ENCODE measurements around the gene PNISR.

Gene PNISR

GRCh38 chr6:99409672-99410071 is 15.4 kb downstream of the PNISR start:
- no peaks in the 10 kb centered on the region for H3K9me3 ChIP-seq (ENCODE audit: control insufficient read depth, low read length)
- peaks cover 61% of the 10 kb centered on the region for H3K36me3 ChIP-seq (ENCODE audit: control insufficient read depth, insufficient read depth, low read length)
- no peak overlapping the region for H3K27ac ChIP-seq (ENCODE audit: insufficient read depth, low read depth, low read length, poor library complexity, severe bottlenecking)
- no peaks in the 10 kb centered on the region for H3K27me3 ChIP-seq (ENCODE audit: control insufficient read depth, insufficient read depth, low read length, poor library complexity, severe bottlenecking)
- H3K4me3 ChIP-seq (ENCODE audit: insufficient read depth, low read depth, low read length): no peak overlapping the region
- H3K4me1 ChIP-seq (ENCODE audit: control insufficient read depth, insufficient read depth, low read length): no peaks in the 10 kb centered on the region

- H3K4me3 ChIP-seq (ENCODE audit: insufficient read depth, low read depth, low read length): no peak overlapping the region
- no peaks in the 10 kb centered on the region for H3K27me3 ChIP-seq (ENCODE audit: control insufficient read depth, insufficient read depth, low read length, poor library complexity, severe bottlenecking)
- no peak overlapping the region for H3K27ac ChIP-seq (ENCODE audit: insufficient read depth, low read depth, low read length, poor library complexity, severe bottlenecking)
- H3K4me1 ChIP-seq (ENCODE audit: control insufficient read depth, insufficient read depth, low read length): no peaks in the 10 kb centered on the region
- H3K9me3 ChIP-seq (ENCODE audit: control insufficient read depth, low read length): no peaks in the 10 kb centered on the region
- H3K36me3 ChIP-seq (ENCODE audit: control insufficient read depth, insufficient read depth, low read length): peaks cover 85% of the 10 kb centered on the region
- 77 to 83% methylated on average over 7 of the region's 7 CpGs for WGBS, 2 experiments
Measured at GRCh38 chr6:99407076-99407475, 18.0 kb downstream of the PNISR start.

- no peaks in the 10 kb centered on the region for H3K4me1 ChIP-seq (ENCODE audit: control insufficient read depth, insufficient read depth, low read length)
- H3K9me3 ChIP-seq (ENCODE audit: control insufficient read depth, low read length): no peaks in the 10 kb centered on the region
- no peak overlapping the region for H3K27ac ChIP-seq (ENCODE audit: insufficient read depth, low read depth, low read length, poor library complexity, severe bottlenecking)
- H3K27me3 ChIP-seq (ENCODE audit: control insufficient read depth, insufficient read depth, low read length, poor library complexity, severe bottlenecking): no peaks in the 10 kb centered on the region
- WGBS, 2 experiments: 94 to 96% methylated on average over 3 to 5 of the region's 5 CpGs
- no peak overlapping the region for H3K4me3 ChIP-seq (ENCODE audit: insufficient read depth, low read depth, low read length)
- peaks cover 61% of the 10 kb centered on the region for H3K36me3 ChIP-seq (ENCODE audit: control insufficient read depth, insufficient read depth, low read length)
Measured at GRCh38 chr6:99402448-99402847, 22.7 kb downstream of the PNISR start.

DNA sequence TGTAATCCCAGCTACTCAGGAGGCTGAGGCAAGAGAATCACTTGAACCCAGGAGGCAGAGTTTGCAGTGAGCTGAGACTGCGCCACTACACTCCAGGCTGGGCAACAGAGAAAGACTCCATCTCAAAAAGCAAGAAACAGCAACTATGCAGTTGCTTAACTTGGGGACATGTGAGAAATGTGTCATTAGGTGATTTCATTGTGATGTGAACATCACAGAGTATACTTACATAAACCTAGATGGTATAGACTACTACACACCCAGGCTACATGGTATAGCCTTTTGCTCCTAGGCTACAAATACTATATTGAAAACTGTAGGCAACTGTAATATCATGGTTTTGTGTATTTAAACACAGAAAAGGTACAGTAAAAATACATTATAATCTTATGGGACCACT is 27.8 kb downstream of the PNISR start:
- Histone ChIP-seq H3K27me3 (ENCODE audit: control insufficient read depth, insufficient read depth, low read length, poor library complexity, severe bottlenecking) (no peaks in the 10 kb centered on the region), H3K36me3 (ENCODE audit: control insufficient read depth, insufficient read depth, low read length) (peaks cover 13% of the 10 kb centered on the region), H3K9me3 (ENCODE audit: control insufficient read depth, low read length) (no peaks in the 10 kb centered on the region), H3K4me1 (ENCODE audit: control insufficient read depth, insufficient read depth, low read length) (no peaks in the 10 kb centered on the region), H3K27ac (ENCODE audit: insufficient read depth, low read depth, low read length, poor library complexity, severe bottlenecking) (no peak overlapping the region), H3K4me3 (ENCODE audit: insufficient read depth, low read depth, low read length) (no peak overlapping the region)
- 90 to 100% methylated on average over 1 of the region's 1 CpG for WGBS, 2 experiments

GRCh38 chr6:99393698-99394531 is 31.2 kb downstream of the PNISR start, which contains the start of gene COQ3:
Gene COQ3 (minus strand): TSS chr6:99394195. CDS start chr6:99394179, 16 bp downstream.
- Histone ChIP-seq H3K36me3 (ENCODE audit: control insufficient read depth, insufficient read depth, low read length) (no peaks in the 10 kb centered on the region), H3K9me3 (ENCODE audit: control insufficient read depth, low read length) (no peaks in the 10 kb centered on the region)
- WGBS, 2 experiments: 18% methylated on average over 56 of the region's 56 CpGs

GRCh38 chr6:99393366-99393697 is 31.8 kb downstream of the PNISR start:
- 57 to 76% methylated on average over 2 of the region's 2 CpGs for WGBS, 2 experiments

More at GRCh38 chr6:99393698-99394531, 31.2 kb downstream of the PNISR start, which contains the start of gene COQ3:
- Histone ChIP-seq H3K27me3 (ENCODE audit: control insufficient read depth, insufficient read depth, low read length, poor library complexity, severe bottlenecking) (no peaks in the 10 kb centered on the region), H3K27ac (ENCODE audit: insufficient read depth, low read depth, low read length, poor library complexity, severe bottlenecking) (peak within 1 kb of the TSS; percentile 92), H3K4me3 (ENCODE audit: insufficient read depth, low read depth, low read length) (peak within 1 kb of the TSS; percentile 54), H3K4me1 (ENCODE audit: control insufficient read depth, insufficient read depth, low read length) (no peaks in the 10 kb centered on the region)

DNA sequence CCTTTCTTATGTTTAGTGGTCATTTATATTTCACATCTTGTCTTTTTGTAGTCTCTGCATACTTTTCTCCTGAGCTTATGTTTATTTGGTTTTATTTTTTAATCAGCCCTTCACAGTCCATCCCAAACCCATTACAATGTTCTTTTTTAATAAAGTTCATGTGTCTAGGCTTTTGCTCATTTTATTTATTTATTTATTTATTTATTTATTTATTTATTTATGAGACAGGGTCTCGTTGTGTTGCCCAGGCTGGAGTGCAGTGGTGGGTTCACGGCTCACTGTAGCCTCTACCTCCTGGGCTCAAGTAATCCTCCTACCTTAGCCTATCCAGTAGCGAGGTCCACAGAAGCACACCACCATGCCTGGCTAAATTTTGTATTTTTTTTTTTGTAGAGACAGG is 34.2 kb downstream of the PNISR start:
- Histone ChIP-seq H3K4me3 (ENCODE audit: insufficient read depth, low read depth, low read length) (no peak overlapping the region), H3K27ac (ENCODE audit: insufficient read depth, low read depth, low read length, poor library complexity, severe bottlenecking) (no peak overlapping the region), H3K9me3 (ENCODE audit: control insufficient read depth, low read length) (no peaks in the 10 kb centered on the region), H3K36me3 (ENCODE audit: control insufficient read depth, insufficient read depth, low read length) (no peaks in the 10 kb centered on the region), H3K4me1 (ENCODE audit: control insufficient read depth, insufficient read depth, low read length) (no peaks in the 10 kb centered on the region), H3K27me3 (ENCODE audit: control insufficient read depth, insufficient read depth, low read length, poor library complexity, severe bottlenecking) (no peaks in the 10 kb centered on the region)
- WGBS, 2 experiments: 76 to 98% methylated on average over 3 of the region's 3 CpGs

More at GRCh38 chr6:99393366-99393697, 31.8 kb downstream of the PNISR start:
- H3K36me3 ChIP-seq (ENCODE audit: control insufficient read depth, insufficient read depth, low read length): no peaks in the 10 kb centered on the region
- no peaks in the 10 kb centered on the region for H3K4me1 ChIP-seq (ENCODE audit: control insufficient read depth, insufficient read depth, low read length)
- H3K27ac ChIP-seq (ENCODE audit: insufficient read depth, low read depth, low read length, poor library complexity, severe bottlenecking): peak overlapping the region; percentile 92
- H3K27me3 ChIP-seq (ENCODE audit: control insufficient read depth, insufficient read depth, low read length, poor library complexity, severe bottlenecking): no peaks in the 10 kb centered on the region
- no peaks in the 10 kb centered on the region for H3K9me3 ChIP-seq (ENCODE audit: control insufficient read depth, low read length)
- peak overlapping the region; percentile 54 for H3K4me3 ChIP-seq (ENCODE audit: insufficient read depth, low read depth, low read length)

- Histone ChIP-seq H3K4me1 (ENCODE audit: control insufficient read depth, insufficient read depth, low read length) (no peaks in the 10 kb centered on the region), H3K9me3 (ENCODE audit: control insufficient read depth, low read length) (no peaks in the 10 kb centered on the region), H3K27ac (ENCODE audit: insufficient read depth, low read depth, low read length, poor library complexity, severe bottlenecking) (no peak overlapping the region), H3K36me3 (ENCODE audit: control insufficient read depth, insufficient read depth, low read length) (no peaks in the 10 kb centered on the region), H3K27me3 (ENCODE audit: control insufficient read depth, insufficient read depth, low read length, poor library complexity, severe bottlenecking) (no peaks in the 10 kb centered on the region), H3K4me3 (ENCODE audit: insufficient read depth, low read depth, low read length) (no peak overlapping the region)
- 84 to 94% methylated on average over 3 of the region's 3 CpGs for WGBS, 2 experiments
Measured at GRCh38 chr6:99384507-99384906, 40.6 kb downstream of the PNISR start.

GRCh38 chr6:99378636-99379035 is 46.5 kb downstream of the PNISR start:
- Histone ChIP-seq H3K27ac (ENCODE audit: insufficient read depth, low read depth, low read length, poor library complexity, severe bottlenecking) (no peak overlapping the region), H3K4me1 (ENCODE audit: control insufficient read depth, insufficient read depth, low read length) (no peaks in the 10 kb centered on the region), H3K27me3 (ENCODE audit: control insufficient read depth, insufficient read depth, low read length, poor library complexity, severe bottlenecking) (no peaks in the 10 kb centered on the region)

GRCh38 chr6:99369533-99369932 is 55.6 kb downstream of the PNISR start:
- H3K9me3 ChIP-seq (ENCODE audit: control insufficient read depth, low read length): no peaks in the 10 kb centered on the region
- H3K4me1 ChIP-seq (ENCODE audit: control insufficient read depth, insufficient read depth, low read length): peaks cover 7% of the 10 kb centered on the region
- no peaks in the 10 kb centered on the region for H3K27me3 ChIP-seq (ENCODE audit: control insufficient read depth, insufficient read depth, low read length, poor library complexity, severe bottlenecking)
- no peak overlapping the region for H3K27ac ChIP-seq (ENCODE audit: insufficient read depth, low read depth, low read length, poor library complexity, severe bottlenecking)
- H3K4me3 ChIP-seq (ENCODE audit: insufficient read depth, low read depth, low read length): no peak overlapping the region
- H3K36me3 ChIP-seq (ENCODE audit: control insufficient read depth, insufficient read depth, low read length): no peaks in the 10 kb centered on the region

More at GRCh38 chr6:99378636-99379035, 46.5 kb downstream of the PNISR start:
- Histone ChIP-seq H3K4me3 (ENCODE audit: insufficient read depth, low read depth, low read length) (no peak overlapping the region), H3K36me3 (ENCODE audit: control insufficient read depth, insufficient read depth, low read length) (no peaks in the 10 kb centered on the region), H3K9me3 (ENCODE audit: control insufficient read depth, low read length) (no peaks in the 10 kb centered on the region)
